ENCODE measurements around the gene LILRB3.

DNA sequence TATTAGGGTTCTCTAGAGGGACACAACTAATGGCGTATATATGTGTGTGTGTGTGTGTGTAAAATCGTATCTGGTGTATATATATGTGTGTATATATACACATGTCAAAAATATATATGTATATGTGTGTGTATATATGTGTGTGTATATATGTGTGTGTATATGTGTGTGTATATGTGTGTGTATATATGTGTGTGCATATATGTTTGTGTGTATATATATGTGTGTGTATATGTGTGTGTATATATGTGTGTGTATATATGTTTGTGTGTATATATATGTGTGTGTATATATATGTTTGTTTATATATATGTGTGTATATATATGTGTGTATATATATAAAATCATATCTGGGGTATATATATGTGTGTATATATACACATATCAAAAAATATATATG is 39.7 kb upstream of the LILRB3 start:
- TF ChIP-seq CTCF (IDR thresholded peaks at IDR 0.05) (no peak), POLR2A (IDR thresholded peaks at IDR 0.05) (no peak)
